ENCODE data around the gene IDH3G. TPM values are rescaled to one million over a fixed set of nuclear protein-coding genes. Genes with fewer than 3 reads are reported as not detected.

The IDH3G gene
- total RNA-seq, 1 experiment from 2014 or later = 43.2 TPM

- Histone ChIP-seq H3K27ac (ENCODE audit: insufficient read length, low read depth, low read length) (no peak overlapping the region), H3K14ac (ENCODE audit: insufficient read depth, low read length) (no peak overlapping the region), H2AFZ (ENCODE audit: low read length) (no peak overlapping the region), H3K56ac (ENCODE audit: insufficient read length, low read depth, low read length) (no peak overlapping the region), H3K23me2 (ENCODE audit: insufficient read length, low read depth, low read length, poor library complexity, severe bottlenecking) (no peaks in the 10 kb centered on the region), H2BK15ac (ENCODE audit: low read depth, low read length) (no peak overlapping the region), H2AK5ac (ENCODE audit: insufficient read length, low read length) (no peak overlapping the region), H3K4ac (ENCODE audit: low read depth, low read length) (no peak overlapping the region), H2BK12ac (ENCODE audit: insufficient read length, low read depth, low read length) (no peak overlapping the region), H4K91ac (ENCODE audit: insufficient read length, low read depth, low read length) (no peak overlapping the region), H3K4me1 (ENCODE audit: insufficient read depth, low read length) (no peaks in the 10 kb centered on the region), H3K27me3 (ENCODE audit: insufficient read depth, low read length) (no peaks in the 10 kb centered on the region), H2BK20ac (ENCODE audit: low read depth, low read length, poor library complexity, severe bottlenecking) (no peak overlapping the region), H3K9me3 (ENCODE audit: control insufficient read depth, low read depth, low read length) (peaks cover 10% of the 10 kb centered on the region), H3K79me2 (ENCODE audit: insufficient read depth, low read length) (no peaks in the 10 kb centered on the region; the same call in 1 of the 2 replicates), H4K20me1 (ENCODE audit: control insufficient read depth, insufficient read depth, insufficient read length) (no peaks in the 10 kb centered on the region), H3K79me1 (ENCODE audit: insufficient read depth, low read depth, low read length, poor library complexity, severe bottlenecking) (no peaks in the 10 kb centered on the region), H2BK5ac (ENCODE audit: insufficient read length, low read length) (no peak overlapping the region), H3K4me2 (ENCODE audit: insufficient read depth, insufficient read length, low read length) (no peak overlapping the region), H2BK120ac (ENCODE audit: low read depth, low read length, poor library complexity, severe bottlenecking) (no peak overlapping the region), H3K23ac (ENCODE audit: insufficient read length, low read depth, low read length) (no peak overlapping the region), H4K8ac (replicated peaks; ENCODE audit: insufficient read length, low read depth, low read length) (no peak overlapping the region), H3T11ph (ENCODE audit: low read length) (no peak overlapping the region), H4K5ac (ENCODE audit: insufficient read length, low read depth, low read length) (no peak overlapping the region), H3K9ac (ENCODE audit: extremely low read depth, insufficient read length, low read length) (no peak overlapping the region), H3K18ac (ENCODE audit: insufficient read length, low read depth, low read length) (no peak overlapping the region)
- Mint-ChIP-seq H3K36me3 (ENCODE audit: insufficient read depth in 1 of 3, low read depth in 3 of 3) (peaks cover 18 to 37% (median 18%) of the 10 kb centered on the region in 3 experiments), H3K9me3 (peaks cover 54 to 69% of the 10 kb centered on the region in 2 experiments), H3K4me1 (no peaks in the 10 kb centered on the region), H3K27ac (peak overlapping the region in 2 of 3 experiments; percentile 40 to 57; a peak in 1 of 7 replicates), H3K27me3 (ENCODE audit: low read depth) (peaks cover 5% of the 10 kb centered on the region), H3K4me3 (no peak overlapping the region)
- no peak for DNase-seq
- TF ChIP-seq, protein P1, sequence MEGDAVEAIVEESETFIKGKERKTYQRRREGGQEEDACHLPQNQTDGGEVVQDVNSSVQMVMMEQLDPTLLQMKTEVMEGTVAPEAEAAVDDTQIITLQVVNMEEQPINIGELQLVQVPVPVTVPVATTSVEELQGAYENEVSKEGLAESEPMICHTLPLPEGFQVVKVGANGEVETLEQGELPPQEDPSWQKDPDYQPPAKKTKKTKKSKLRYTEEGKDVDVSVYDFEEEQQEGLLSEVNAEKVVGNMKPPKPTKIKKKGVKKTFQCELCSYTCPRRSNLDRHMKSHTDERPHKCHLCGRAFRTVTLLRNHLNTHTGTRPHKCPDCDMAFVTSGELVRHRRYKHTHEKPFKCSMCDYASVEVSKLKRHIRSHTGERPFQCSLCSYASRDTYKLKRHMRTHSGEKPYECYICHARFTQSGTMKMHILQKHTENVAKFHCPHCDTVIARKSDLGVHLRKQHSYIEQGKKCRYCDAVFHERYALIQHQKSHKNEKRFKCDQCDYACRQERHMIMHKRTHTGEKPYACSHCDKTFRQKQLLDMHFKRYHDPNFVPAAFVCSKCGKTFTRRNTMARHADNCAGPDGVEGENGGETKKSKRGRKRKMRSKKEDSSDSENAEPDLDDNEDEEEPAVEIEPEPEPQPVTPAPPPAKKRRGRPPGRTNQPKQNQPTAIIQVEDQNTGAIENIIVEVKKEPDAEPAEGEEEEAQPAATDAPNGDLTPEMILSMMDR (conservative IDR thresholded peaks at IDR 0.05) = no peak
- WGBS (ENCODE audit: extremely low coverage, insufficient read length, low lambda C conversion rate) = no CpG with 5 or more reads among the region's 14 CpGs
These were observed 8.4 kb upstream of the IDH3G start for GRCh38 chrX:153802513-153803045.

All from H9 (cell line).